AG04450 (cell line): ENCODE measurements around the gene MEOX1. TPM values are rescaled to one million over a fixed set of nuclear protein-coding genes. Genes with fewer than 3 reads are reported as not detected.
A peak's percentile ranks its signal among the peaks of the same experiment; 100 is the strongest.

Experiments used
- CTCF ChIA-PET: fragments of 300-600, 350-600 bp; formaldehyde crosslinking; extraction: SDS; loops from one replicate; lab custom pipeline; 2022; ENCODE audit warnings: antibody characterized with exemption, inconsistent platforms; lab: Charles Lee
- POLR2A ChIA-PET: fragments of 350-600 bp; formaldehyde crosslinking; extraction: SDS; loops from one replicate; lab custom pipeline; 2021; ENCODE audit warnings: antibody characterized with exemption, inconsistent platforms; lab: Yijun Ruan, JAX
- DNase-seq: peaks from one replicate; pipeline ENCODE4 v3.0.0-alpha.2; 2011; ENCODE audit warnings: low read depth, low spot score
- H3K27ac ChIP-seq: one replicate; pipeline ENCODE4 v1.5.1; 2012; ENCODE audit warnings: low read depth, low read length, control low read depth
- H3K27me3 ChIP-seq: one replicate; pipeline ENCODE4 v1.6.0; 2012; ENCODE audit warnings: low read length; ENCODE audit not compliant: control insufficient read depth, insufficient read depth
- H3K4me3 ChIP-seq: 2 replicates; pipeline ENCODE4 v1.5.1; 2011; ENCODE audit warnings: mild to moderate bottlenecking, low read depth, low read length, control low read depth
- H3K9me3 ChIP-seq: 2 replicates; pipeline ENCODE4 v1.5.1; 2012; ENCODE audit warnings: low read length; ENCODE audit not compliant: control insufficient read depth, insufficient read depth
- polyA plus RNA-seq: library from polyadenylated mRNA; depleted of rRNA; stranded (reverse); fragments of >200 nt; gene quantifications from 2 replicates; pipeline ENCODE4 v1.2.3, GENCODE V29; 2011
- TF ChIP-seq, protein P1 (sequence below): IDR thresholded peaks from 2 replicates; pipeline ENCODE4 v1.5.1; 2011; ENCODE audit warnings: low read depth, low read length, control low read depth, inconsistent platforms

Gene MEOX1
- polyA plus RNA-seq, 1 experiment, result 0.07 TPM

DNA sequence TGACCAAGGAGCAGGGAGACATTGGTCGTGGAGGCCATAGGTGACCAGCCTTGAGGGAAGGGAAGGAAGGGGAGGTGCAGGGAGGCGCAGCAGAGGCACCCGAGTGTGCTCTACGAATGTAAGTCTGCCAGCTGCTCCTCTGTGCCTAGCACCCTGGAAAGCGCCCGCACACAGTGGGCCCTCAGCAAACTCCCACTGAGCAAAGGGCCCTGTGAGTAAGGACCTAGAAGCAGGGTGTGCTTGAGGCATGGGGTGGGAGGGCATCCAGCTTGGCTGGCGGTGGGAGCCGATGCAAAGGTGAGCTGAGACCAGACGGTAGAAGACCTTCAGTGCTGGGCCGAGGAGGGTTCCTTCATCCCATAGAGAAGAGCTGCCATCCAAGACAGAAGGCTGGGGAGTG lies 36.2 kb upstream of the MEOX1 start:
- no peak overlapping the region for H3K27ac ChIP-seq
- no peak overlapping the region for H3K4me3 ChIP-seq
- peaks cover 11% of the 10 kb centered on the region; the same call in 1 of the 2 replicates for H3K9me3 ChIP-seq
- DNase-seq, result no peak
- TF ChIP-seq, protein P1, sequence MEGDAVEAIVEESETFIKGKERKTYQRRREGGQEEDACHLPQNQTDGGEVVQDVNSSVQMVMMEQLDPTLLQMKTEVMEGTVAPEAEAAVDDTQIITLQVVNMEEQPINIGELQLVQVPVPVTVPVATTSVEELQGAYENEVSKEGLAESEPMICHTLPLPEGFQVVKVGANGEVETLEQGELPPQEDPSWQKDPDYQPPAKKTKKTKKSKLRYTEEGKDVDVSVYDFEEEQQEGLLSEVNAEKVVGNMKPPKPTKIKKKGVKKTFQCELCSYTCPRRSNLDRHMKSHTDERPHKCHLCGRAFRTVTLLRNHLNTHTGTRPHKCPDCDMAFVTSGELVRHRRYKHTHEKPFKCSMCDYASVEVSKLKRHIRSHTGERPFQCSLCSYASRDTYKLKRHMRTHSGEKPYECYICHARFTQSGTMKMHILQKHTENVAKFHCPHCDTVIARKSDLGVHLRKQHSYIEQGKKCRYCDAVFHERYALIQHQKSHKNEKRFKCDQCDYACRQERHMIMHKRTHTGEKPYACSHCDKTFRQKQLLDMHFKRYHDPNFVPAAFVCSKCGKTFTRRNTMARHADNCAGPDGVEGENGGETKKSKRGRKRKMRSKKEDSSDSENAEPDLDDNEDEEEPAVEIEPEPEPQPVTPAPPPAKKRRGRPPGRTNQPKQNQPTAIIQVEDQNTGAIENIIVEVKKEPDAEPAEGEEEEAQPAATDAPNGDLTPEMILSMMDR, result no peak
- ChIA-PET CTCF (interaction anchor here (14.2 kb wide), 1 partner anchor 63 kb away, joined by 515 read pairs; the partner anchor contains the start of gene SOST), POLR2A (no interaction called here)
- peaks cover 7% of the 10 kb centered on the region for H3K27me3 ChIP-seq

DNA sequence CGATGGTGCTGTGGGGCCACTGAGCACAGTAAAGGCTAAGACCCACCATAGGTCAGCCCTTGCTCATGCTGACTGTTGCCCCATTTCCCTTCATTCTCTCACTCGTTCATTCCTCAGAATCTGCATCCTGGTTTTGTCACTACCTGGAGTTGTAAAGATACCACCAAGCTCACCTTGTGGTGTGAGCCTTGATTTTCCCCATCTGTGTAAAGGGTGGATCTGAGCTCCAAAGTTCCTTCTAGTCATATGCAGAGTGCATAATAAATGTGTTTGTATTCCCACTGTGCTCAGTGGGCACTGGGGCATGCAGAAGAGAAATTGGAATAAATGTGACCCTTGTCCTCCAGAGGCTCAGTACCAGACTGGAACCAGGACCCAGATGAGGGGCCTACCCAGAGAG lies 35.2 kb upstream of the MEOX1 start:
- no peak overlapping the region for H3K27ac ChIP-seq
- ChIA-PET POLR2A (no interaction called here), CTCF (interaction anchor here (2.2 to 14.2 kb wide), 2 partner anchors 64 to 120 kb away, joined by 12 to 515 read pairs; partner anchors contain the start of gene SOST)
- peaks cover 7% of the 10 kb centered on the region; the same call in 1 of the 2 replicates for H3K9me3 ChIP-seq
- TF ChIP-seq, protein P1, result no peak
- H3K27me3 ChIP-seq, result peaks cover 7% of the 10 kb centered on the region
- H3K4me3 ChIP-seq, result no peak overlapping the region
- DNase-seq, result no peak

DNA sequence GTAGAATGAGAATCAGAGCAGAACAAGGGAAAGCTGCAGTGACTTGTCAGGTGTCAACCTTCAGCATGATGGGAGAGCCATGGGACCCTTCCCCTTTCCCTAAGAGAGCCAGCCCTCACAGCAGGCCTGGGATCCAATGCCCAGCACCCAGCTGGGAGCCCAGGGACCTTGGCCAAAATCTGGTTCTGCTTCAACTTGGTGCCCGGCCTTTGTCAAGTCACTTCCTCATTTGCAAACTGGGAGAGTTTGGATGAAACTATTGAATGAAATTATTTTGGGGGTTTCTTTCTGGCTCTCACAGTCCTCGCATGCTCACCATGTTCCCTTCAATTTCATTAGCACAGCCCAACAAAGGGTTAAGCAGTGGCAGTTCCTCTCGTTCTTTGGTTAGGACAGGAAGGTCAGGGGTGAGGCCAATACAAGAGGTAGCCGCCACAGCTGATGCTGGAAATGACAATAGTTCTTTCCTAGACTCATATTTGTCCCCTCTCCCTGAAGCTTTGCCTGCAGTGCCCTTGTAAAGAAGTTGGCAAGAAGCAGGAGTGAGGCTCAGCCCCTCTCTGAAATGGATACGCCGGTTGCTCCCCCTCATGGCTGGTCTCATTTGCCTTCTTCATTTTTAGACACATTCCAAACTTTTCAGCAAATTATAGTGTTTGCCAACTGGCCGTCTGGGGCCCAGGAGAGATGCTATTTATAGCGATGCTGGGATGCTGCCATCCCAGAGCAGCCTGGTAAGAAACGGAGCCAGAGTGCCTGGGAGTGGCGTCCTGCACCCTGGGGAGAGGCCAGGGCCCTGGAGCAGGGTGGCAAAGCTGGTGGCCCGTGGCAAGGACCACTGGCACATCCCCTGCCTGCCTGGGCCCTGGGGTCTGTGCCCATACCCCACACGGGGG lies 34.5 kb upstream of the MEOX1 start:
- POLR2A ChIA-PET, result no interaction called here
- H3K4me3 ChIP-seq, result no peak overlapping the region
- H3K9me3 ChIP-seq, result peaks cover 7% of the 10 kb centered on the region; the same call in 1 of the 2 replicates
- no peak overlapping the region for H3K27ac ChIP-seq
- CTCF ChIA-PET, result interaction anchor here (2.2 to 14.2 kb wide), 3 partner anchors 45 to 120 kb away, joined by 7 to 515 read pairs (median 12); partner anchors contain the start of gene SOST
- TF ChIP-seq, protein P1, result 0 out of 2 replicates have a peak, but pooled peaks have one; percentile 1
- no peak for DNase-seq
- peaks cover 7% of the 10 kb centered on the region for H3K27me3 ChIP-seq

DNA sequence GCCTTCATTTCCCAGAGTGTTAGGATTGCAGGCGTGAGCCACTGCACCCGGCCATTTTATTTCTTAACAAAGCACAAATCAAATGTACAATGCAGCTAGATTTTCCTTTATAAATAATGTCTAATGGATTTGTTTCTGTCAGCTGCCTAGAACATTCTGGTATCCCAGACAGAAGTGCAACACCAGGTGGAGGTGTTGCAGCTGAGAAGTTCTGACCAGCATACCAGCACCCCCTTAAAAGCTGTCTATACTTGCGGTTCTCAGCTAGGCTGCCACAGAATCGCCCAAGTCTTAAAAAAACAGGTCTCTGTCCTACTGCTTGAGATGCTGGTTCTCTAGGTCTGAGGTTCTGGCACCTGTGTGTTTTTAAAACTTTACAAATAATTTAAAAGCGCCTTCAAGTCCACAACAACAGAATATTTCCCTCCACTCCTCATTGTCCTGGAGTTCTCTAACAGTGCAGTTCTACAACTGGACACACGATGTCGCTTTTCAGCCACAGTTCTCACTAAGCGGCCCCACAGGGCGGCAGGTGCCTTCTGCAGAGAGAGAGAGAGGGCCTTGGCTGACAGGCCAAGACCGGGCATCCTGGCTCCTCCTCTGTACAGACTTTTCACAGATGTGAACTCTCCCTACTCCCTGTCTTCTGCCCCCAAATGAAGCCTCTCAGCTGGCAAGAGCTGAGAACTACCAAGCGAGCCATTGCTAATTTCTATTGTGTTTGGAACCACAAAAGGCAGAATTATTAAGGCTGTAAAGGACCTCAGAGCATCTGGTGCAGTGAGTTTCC lies 32.6 kb upstream of the MEOX1 start:
- POLR2A ChIA-PET, result interaction anchor here (0.8 kb wide), 1 partner anchor 67 kb away, joined by 4 read pairs; no protein-coding TSS in a partner anchor
- TF ChIP-seq, protein P1, result peak; percentile 92
- CTCF ChIA-PET, result interaction anchor here (0.7 to 14.2 kb wide), 25 partner anchors 9 to 152 kb away, joined by 3 to 515 read pairs (median 4); partner anchors contain the start of genes CD300LG and SOST
- peaks cover 12% of the 10 kb centered on the region for H3K27me3 ChIP-seq
- H3K9me3 ChIP-seq, result peaks cover 5% of the 10 kb centered on the region; the same call in 1 of the 2 replicates
- no peak overlapping the region for H3K4me3 ChIP-seq
- H3K27ac ChIP-seq, result no peak overlapping the region
- peak; percentile 55 for DNase-seq
